Vagina (tissue), 2 donors: ENCODE data around the gene WDR81. TPM values are rescaled to one million over a fixed set of nuclear protein-coding genes. Genes with fewer than 3 reads are reported as not detected.

ENCODE experiments used
- DNase-seq, 2 donors: peaks; one replicate each; pipeline ENCODE4 v3.0.0-alpha.2; 2017; ENCODE audit errors: extremely low spot score in 2 of 2
- H3K27ac ChIP-seq: fragments of 200-600 bp; sonication (generic); one replicate; pipeline ENCODE4 v1.5.1; 2019
- H3K27me3 ChIP-seq: fragments of 200-600 bp; sonication (generic); one replicate; pipeline ENCODE4 v1.5.1; 2019
- H3K36me3 ChIP-seq, 2 donors: fragments of 200-600 bp; sonication (generic); one replicate each; pipeline ENCODE4 v1.5.1; 2017 to 2019
- H3K4me1 ChIP-seq: fragments of 200-600 bp; sonication (generic); one replicate; pipeline ENCODE4 v1.5.1; 2019
- H3K4me3 ChIP-seq, 2 donors: fragments of 200-600 bp; sonication (generic); 1 replicate in 1 of 2; 2 replicates in 1 of 2; pipeline ENCODE4 v1.5.1; 2016 to 2019
- H3K9me3 ChIP-seq: fragments of 200-600 bp; sonication (generic); one replicate; pipeline ENCODE4 v1.5.1; 2019
- CTCF ChIP-seq, 3 experiments: fragments of 450-650 bp in 2 of 3; fragments of 200-600 bp in 1 of 3; sonication (generic) in 1 of 3; IDR thresholded peaks; one replicate each; pipeline ENCODE4 v1.5.1; 2017 to 2019; ENCODE audit warnings: antibody characterized with exemption in 3 of 3, mild to moderate bottlenecking in 2 of 3, moderate library complexity in 2 of 3
- POLR2A ChIP-seq, 2 donors: fragments of 450-650 bp; IDR thresholded peaks; one replicate each; pipeline ENCODE4 v1.6.1; 2017; ENCODE audit warnings: antibody characterized with exemption in 2 of 2, mild to moderate bottlenecking in 2 of 2, moderate library complexity in 2 of 2
- POLR2AphosphoS5 ChIP-seq, 2 donors: sonication (generic); formaldehyde crosslinking; IDR thresholded peaks; one replicate each; pipeline ENCODE4 v1.9.0; 2017; ENCODE audit warnings: antibody characterized with exemption in 2 of 2, mild to moderate bottlenecking in 2 of 2, low read depth in 1 of 2; ENCODE audit not compliant: insufficient read depth in 1 of 2
- intact Hi-C: fragments of 100-400 bp; cut with DNase I; formaldehyde crosslinking; loops from one replicate; pipeline ENCODE4 v1.15.1; 2023
- total RNA-seq: library from RNA; depleted of rRNA; stranded (reverse); fragments of >200 nt; gene quantifications from one replicate; pipeline ENCODE4 v1.2.3, GENCODE V29; 2016

Gene WDR81
- total RNA-seq, 1 donor from 2014 or later, result 57.2 TPM

GRCh38 chr17:1742371-1743087 is 18.0 kb downstream of the WDR81 start, which contains the start of gene SERPINF2:
Gene SERPINF2 (plus strand): TSS chr17:1742871. CDS start chr17:1744996, 2,125 bp downstream.
- no peak for TF ChIP-seq POLR2AphosphoS5 (IDR thresholded peaks at IDR 0.05; ENCODE audit: insufficient read depth in 1 of 2, low read depth in 1 of 2)
- no peak for TF ChIP-seq POLR2A (IDR thresholded peaks at IDR 0.05)
- TF ChIP-seq CTCF (IDR thresholded peaks at IDR 0.05), result no peak
- intact Hi-C loops, result no loop called here
- Histone ChIP-seq H3K4me3 (no peak within 1 kb of the TSS), H3K36me3 (peaks cover 0 to 8% of the 10 kb centered on the region in 2 donors), H3K9me3 (no peaks in the 10 kb centered on the region), H3K4me1 (peaks cover 20% of the 10 kb centered on the region), H3K27me3 (no peaks in the 10 kb centered on the region), H3K27ac (no peak within 1 kb of the TSS)
- no peak for DNase-seq

- Histone ChIP-seq H3K9me3 (no peaks in the 10 kb centered on the region), H3K36me3 (peaks cover 0 to 5% of the 10 kb centered on the region in 2 donors), H3K27me3 (no peaks in the 10 kb centered on the region), H3K27ac (no peak overlapping the region), H3K4me1 (peaks cover 15% of the 10 kb centered on the region), H3K4me3 (no peak overlapping the region)
- no peak for TF ChIP-seq CTCF (IDR thresholded peaks at IDR 0.05)
- no peak for DNase-seq
- intact Hi-C loops, result no loop called here
These were observed 18.6 kb downstream of the WDR81 start for GRCh38 chr17:1743088-1743439.

- no peak for DNase-seq
- H3K27ac ChIP-seq, result no peak overlapping the region
- intact Hi-C loops, result no loop called here
- no peaks in the 10 kb centered on the region for H3K36me3 ChIP-seq
- H3K4me1 ChIP-seq, result peaks cover 15% of the 10 kb centered on the region
- no peak for TF ChIP-seq CTCF (IDR thresholded peaks at IDR 0.05)
- no peak for TF ChIP-seq POLR2A (IDR thresholded peaks at IDR 0.05)
- TF ChIP-seq POLR2AphosphoS5 (IDR thresholded peaks at IDR 0.05; ENCODE audit: insufficient read depth in 1 of 2, low read depth in 1 of 2), result no peak
- H3K27me3 ChIP-seq, result no peaks in the 10 kb centered on the region
- no peaks in the 10 kb centered on the region for H3K9me3 ChIP-seq
- H3K4me3 ChIP-seq, result no peak overlapping the region
These were observed 20.3 kb downstream of the WDR81 start for GRCh38 chr17:1744551-1745512.

- H3K27ac ChIP-seq, result no peak overlapping the region
These were observed 21.1 kb downstream of the WDR81 start for GRCh38 chr17:1745513-1746020.

More at GRCh38 chr17:1745513-1746020, 21.1 kb downstream of the WDR81 start:
- Histone ChIP-seq H3K4me1 (peaks cover 20% of the 10 kb centered on the region), H3K4me3 (no peak overlapping the region), H3K36me3 (no peaks in the 10 kb centered on the region), H3K27me3 (no peaks in the 10 kb centered on the region), H3K9me3 (no peaks in the 10 kb centered on the region)
- intact Hi-C loops, result no loop called here
- DNase-seq, result no peak
- TF ChIP-seq POLR2AphosphoS5 (IDR thresholded peaks at IDR 0.05; ENCODE audit: insufficient read depth in 1 of 2, low read depth in 1 of 2), result no peak
- TF ChIP-seq POLR2A (IDR thresholded peaks at IDR 0.05), result no peak
- TF ChIP-seq CTCF (IDR thresholded peaks at IDR 0.05), result no peak
